ENCODE data around the gene IDH3A.

Gene IDH3A

DNA sequence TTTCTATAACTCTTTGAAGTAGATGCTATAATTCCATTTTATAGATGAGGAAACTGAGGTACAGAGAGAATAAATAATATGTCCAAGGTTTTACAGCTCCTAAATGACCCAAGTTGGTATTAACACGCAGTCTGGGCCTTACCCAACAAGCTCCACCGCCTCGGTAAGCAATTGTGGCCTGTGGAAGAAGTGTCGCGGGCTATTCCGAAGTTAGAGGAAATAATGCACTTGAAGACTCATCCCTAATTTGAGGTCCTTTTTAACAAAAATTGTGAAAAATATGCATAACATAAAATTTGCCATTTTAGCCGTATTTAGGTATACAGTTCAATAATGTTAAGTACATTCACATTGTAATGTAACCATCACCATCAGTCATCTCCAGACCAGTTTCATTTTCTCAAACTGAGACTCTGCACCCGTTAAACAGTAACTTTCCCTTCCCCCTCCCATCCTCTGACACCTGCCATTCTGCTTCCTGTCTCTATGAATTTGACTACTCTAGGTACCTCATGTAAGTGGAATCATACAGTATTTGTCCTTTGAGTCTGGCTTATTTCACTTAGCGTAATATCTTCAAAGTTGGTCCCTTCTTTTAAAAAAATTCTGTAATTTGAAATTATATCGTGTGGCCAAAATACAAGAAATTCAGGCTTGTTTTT lies 18.2 kb downstream of the IDH3A start:
- no peak for ATAC-seq
- TF ChIP-seq ZNF70 (CRISPR knock-in tag; IDR thresholded peaks at IDR 0.05) (no peak), ZC3H10 (CRISPR knock-in tag; IDR thresholded peaks at IDR 0.05) (no peak), BACH2 (CRISPR knock-in tag; IDR thresholded peaks at IDR 0.05; ENCODE audit: borderline replicate concordance) (no peak), GLIS3 (CRISPR knock-in tag; IDR thresholded peaks at IDR 0.05) (no peak), SNAI2 (CRISPR knock-in tag; IDR thresholded peaks at IDR 0.05) (no peak), TOX (CRISPR knock-in tag; IDR thresholded peaks at IDR 0.05; ENCODE audit: borderline replicate concordance) (no peak), ZFP3 (CRISPR knock-in tag; IDR thresholded peaks at IDR 0.05) (no peak), ESRRG (CRISPR knock-in tag; IDR thresholded peaks at IDR 0.05) (no peak), RARB (CRISPR knock-in tag; IDR thresholded peaks at IDR 0.05) (no peak), PPARA (CRISPR knock-in tag; IDR thresholded peaks at IDR 0.05; ENCODE audit: borderline replicate concordance) (no peak)
- TF ChIP-seq, protein P1, sequence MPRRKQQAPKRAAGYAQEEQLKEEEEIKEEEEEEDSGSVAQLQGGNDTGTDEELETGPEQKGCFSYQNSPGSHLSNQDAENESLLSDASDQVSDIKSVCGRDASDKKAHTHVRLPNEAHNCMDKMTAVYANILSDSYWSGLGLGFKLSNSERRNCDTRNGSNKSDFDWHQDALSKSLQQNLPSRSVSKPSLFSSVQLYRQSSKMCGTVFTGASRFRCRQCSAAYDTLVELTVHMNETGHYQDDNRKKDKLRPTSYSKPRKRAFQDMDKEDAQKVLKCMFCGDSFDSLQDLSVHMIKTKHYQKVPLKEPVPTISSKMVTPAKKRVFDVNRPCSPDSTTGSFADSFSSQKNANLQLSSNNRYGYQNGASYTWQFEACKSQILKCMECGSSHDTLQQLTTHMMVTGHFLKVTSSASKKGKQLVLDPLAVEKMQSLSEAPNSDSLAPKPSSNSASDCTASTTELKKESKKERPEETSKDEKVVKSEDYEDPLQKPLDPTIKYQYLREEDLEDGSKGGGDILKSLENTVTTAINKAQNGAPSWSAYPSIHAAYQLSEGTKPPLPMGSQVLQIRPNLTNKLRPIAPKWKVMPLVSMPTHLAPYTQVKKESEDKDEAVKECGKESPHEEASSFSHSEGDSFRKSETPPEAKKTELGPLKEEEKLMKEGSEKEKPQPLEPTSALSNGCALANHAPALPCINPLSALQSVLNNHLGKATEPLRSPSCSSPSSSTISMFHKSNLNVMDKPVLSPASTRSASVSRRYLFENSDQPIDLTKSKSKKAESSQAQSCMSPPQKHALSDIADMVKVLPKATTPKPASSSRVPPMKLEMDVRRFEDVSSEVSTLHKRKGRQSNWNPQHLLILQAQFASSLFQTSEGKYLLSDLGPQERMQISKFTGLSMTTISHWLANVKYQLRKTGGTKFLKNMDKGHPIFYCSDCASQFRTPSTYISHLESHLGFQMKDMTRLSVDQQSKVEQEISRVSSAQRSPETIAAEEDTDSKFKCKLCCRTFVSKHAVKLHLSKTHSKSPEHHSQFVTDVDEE (CRISPR knock-in tag; IDR thresholded peaks at IDR 0.05), result no peak

DNA sequence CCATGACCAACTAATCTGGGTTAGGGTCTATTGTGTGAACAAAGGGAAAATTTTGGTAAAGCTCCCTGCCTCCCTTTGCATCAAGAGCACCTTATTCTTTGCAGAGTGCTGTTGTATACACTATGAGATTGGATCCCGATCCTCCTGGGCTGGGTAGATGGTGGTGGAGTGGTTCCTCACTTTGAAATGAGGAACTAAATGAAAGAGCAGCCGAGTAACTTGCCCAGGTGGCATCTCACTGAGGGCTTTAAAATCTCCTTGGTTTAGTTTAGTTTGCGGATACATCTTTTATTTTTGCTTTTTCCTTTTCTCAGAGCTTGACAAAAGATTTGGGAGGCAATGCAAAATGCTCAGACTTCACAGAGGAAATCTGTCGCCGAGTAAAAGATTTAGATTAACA lies 19.4 kb downstream of the IDH3A start:
- TF ChIP-seq ZNF8 (CRISPR knock-in tag; IDR thresholded peaks at IDR 0.05) (no peak), ZNF70 (CRISPR knock-in tag; IDR thresholded peaks at IDR 0.05) (no peak), OSR1 (CRISPR knock-in tag; IDR thresholded peaks at IDR 0.05) (no peak), ZNF565 (CRISPR knock-in tag; conservative IDR thresholded peaks at IDR 0.05; ENCODE audit: low read depth) (no peak), ISL1 (CRISPR knock-in tag; IDR thresholded peaks at IDR 0.05) (no peak), BACH2 (CRISPR knock-in tag; IDR thresholded peaks at IDR 0.05; ENCODE audit: borderline replicate concordance) (no peak), PPARA (CRISPR knock-in tag; IDR thresholded peaks at IDR 0.05; ENCODE audit: borderline replicate concordance) (no peak), TOX (CRISPR knock-in tag; IDR thresholded peaks at IDR 0.05; ENCODE audit: borderline replicate concordance) (no peak), ZFP30 (CRISPR knock-in tag; IDR thresholded peaks at IDR 0.05) (no peak), ZFP3 (CRISPR knock-in tag; IDR thresholded peaks at IDR 0.05) (no peak), ARNTL (CRISPR knock-in tag; IDR thresholded peaks at IDR 0.05; ENCODE audit: borderline replicate concordance, low read depth) (no peak), SNAI2 (CRISPR knock-in tag; IDR thresholded peaks at IDR 0.05) (no peak), ZC3H10 (CRISPR knock-in tag; IDR thresholded peaks at IDR 0.05) (no peak), GLIS3 (CRISPR knock-in tag; IDR thresholded peaks at IDR 0.05) (no peak), CSDC2 (CRISPR knock-in tag; IDR thresholded peaks at IDR 0.05) (no peak)
- TF ChIP-seq, protein P2, sequence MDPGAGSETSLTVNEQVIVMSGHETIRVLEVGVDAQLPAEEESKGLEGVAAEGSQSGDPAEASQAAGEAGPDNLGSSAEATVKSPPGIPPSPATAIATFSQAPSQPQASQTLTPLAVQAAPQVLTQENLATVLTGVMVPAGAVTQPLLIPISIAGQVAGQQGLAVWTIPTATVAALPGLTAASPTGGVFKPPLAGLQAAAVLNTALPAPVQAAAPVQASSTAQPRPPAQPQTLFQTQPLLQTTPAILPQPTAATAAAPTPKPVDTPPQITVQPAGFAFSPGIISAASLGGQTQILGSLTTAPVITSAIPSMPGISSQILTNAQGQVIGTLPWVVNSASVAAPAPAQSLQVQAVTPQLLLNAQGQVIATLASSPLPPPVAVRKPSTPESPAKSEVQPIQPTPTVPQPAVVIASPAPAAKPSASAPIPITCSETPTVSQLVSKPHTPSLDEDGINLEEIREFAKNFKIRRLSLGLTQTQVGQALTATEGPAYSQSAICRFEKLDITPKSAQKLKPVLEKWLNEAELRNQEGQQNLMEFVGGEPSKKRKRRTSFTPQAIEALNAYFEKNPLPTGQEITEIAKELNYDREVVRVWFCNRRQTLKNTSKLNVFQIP (CRISPR knock-in tag; IDR thresholded peaks at IDR 0.05; ENCODE audit: borderline replicate concordance, low read depth), result no peak
- TF ChIP-seq, protein P3, sequence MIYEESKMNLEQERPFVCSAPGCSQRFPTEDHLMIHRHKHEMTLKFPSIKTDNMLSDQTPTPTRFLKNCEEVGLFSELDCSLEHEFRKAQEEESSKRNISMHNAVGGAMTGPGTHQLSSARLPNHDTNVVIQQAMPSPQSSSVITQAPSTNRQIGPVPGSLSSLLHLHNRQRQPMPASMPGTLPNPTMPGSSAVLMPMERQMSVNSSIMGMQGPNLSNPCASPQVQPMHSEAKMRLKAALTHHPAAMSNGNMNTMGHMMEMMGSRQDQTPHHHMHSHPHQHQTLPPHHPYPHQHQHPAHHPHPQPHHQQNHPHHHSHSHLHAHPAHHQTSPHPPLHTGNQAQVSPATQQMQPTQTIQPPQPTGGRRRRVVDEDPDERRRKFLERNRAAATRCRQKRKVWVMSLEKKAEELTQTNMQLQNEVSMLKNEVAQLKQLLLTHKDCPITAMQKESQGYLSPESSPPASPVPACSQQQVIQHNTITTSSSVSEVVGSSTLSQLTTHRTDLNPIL (CRISPR knock-in tag; IDR thresholded peaks at IDR 0.05; ENCODE audit: low read depth), result no peak
- TF ChIP-seq, protein P4, sequence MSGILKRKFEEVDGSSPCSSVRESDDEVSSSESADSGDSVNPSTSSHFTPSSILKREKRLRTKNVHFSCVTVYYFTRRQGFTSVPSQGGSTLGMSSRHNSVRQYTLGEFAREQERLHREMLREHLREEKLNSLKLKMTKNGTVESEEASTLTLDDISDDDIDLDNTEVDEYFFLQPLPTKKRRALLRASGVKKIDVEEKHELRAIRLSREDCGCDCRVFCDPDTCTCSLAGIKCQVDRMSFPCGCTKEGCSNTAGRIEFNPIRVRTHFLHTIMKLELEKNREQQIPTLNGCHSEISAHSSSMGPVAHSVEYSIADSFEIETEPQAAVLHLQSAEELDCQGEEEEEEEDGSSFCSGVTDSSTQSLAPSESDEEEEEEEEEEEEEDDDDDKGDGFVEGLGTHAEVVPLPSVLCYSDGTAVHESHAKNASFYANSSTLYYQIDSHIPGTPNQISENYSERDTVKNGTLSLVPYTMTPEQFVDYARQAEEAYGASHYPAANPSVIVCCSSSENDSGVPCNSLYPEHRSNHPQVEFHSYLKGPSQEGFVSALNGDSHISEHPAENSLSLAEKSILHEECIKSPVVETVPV (CRISPR knock-in tag; IDR thresholded peaks at IDR 0.05), result no peak
- TF ChIP-seq, protein P1 (CRISPR knock-in tag; IDR thresholded peaks at IDR 0.05), result no peak
- TF ChIP-seq, protein P5, sequence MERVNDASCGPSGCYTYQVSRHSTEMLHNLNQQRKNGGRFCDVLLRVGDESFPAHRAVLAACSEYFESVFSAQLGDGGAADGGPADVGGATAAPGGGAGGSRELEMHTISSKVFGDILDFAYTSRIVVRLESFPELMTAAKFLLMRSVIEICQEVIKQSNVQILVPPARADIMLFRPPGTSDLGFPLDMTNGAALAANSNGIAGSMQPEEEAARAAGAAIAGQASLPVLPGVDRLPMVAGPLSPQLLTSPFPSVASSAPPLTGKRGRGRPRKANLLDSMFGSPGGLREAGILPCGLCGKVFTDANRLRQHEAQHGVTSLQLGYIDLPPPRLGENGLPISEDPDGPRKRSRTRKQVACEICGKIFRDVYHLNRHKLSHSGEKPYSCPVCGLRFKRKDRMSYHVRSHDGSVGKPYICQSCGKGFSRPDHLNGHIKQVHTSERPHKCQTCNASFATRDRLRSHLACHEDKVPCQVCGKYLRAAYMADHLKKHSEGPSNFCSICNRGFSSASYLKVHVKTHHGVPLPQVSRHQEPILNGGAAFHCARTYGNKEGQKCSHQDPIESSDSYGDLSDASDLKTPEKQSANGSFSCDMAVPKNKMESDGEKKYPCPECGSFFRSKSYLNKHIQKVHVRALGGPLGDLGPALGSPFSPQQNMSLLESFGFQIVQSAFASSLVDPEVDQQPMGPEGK (CRISPR knock-in tag; IDR thresholded peaks at IDR 0.05; ENCODE audit: borderline replicate concordance), result no peak
- no peak for ATAC-seq

All from SK-N-SH treated with all-trans-retinoic acid at 6 μM for 48 hours (cell line).